GM18951 (cell line): Measurements from ENCODE around the gene RXFP2.

ENCODE experiments used
- POLR2A ChIP-seq: IDR thresholded peaks from 4 replicates; pipeline ENCODE4 v1.6.1; 2011; ENCODE audit warnings: mild to moderate bottlenecking; ENCODE audit not compliant: insufficient read length, insufficient read depth; ENCODE audit errors: extremely low read depth
- in situ Hi-C: fragments of 300-500 bp; cut with MboI; formaldehyde crosslinking; loops from one replicate; pipeline ENCODE4 v1.12.0; 2022; ENCODE audit warnings: low sequenced_read_pairs, mixed read lengths, inconsistent platforms; ENCODE audit not compliant: unreplicated experiment

RXFP2 gene

GRCh38 chr13:31850041-31850555 is 110.8 kb downstream of the RXFP2 start:
- TF ChIP-seq POLR2A, result no peak
- in situ Hi-C loops, result no loop called here

- TF ChIP-seq POLR2A, result no peak
- in situ Hi-C loops, result no loop called here
Measured at GRCh38 chr13:31851216-31851615, 111.9 kb downstream of the RXFP2 start.
